Measurements from ENCODE around the gene SOHLH1.

SOHLH1 gene

GRCh38 chr9:135700525-135700924 is 1.2 kb upstream of the SOHLH1 start:
- no peaks in the 10 kb centered on the region for H4K20me1 ChIP-seq (ENCODE audit: insufficient read depth)
- no peak overlapping the region for H2AFZ ChIP-seq (ENCODE audit: low read depth)
- no peak overlapping the region for H3K4me2 ChIP-seq
- no peak for TF ChIP-seq CTCF (conservative IDR thresholded peaks at IDR 0.05; ENCODE audit: low read depth, low read length)
- H3K79me2 ChIP-seq (ENCODE audit: insufficient read depth, low read depth): no peaks in the 10 kb centered on the region
- H3K4me1 ChIP-seq (ENCODE audit: low read depth, poor library complexity, severe bottlenecking): no peaks in the 10 kb centered on the region
- H3K4me3 ChIP-seq (IDR thresholded peaks at IDR 0.05; ENCODE audit: insufficient read depth, low read depth, low read length): no peak overlapping the region
- H3K36me3 ChIP-seq (ENCODE audit: insufficient read depth): no peaks in the 10 kb centered on the region
- no peak overlapping the region for H3K27ac ChIP-seq
- peaks cover 87% of the 10 kb centered on the region for H3K27me3 ChIP-seq (ENCODE audit: insufficient read depth, low read depth)
- no peak overlapping the region for H3K9ac ChIP-seq

- Histone ChIP-seq H3K4me1 (ENCODE audit: low read depth, poor library complexity, severe bottlenecking) (no peaks in the 10 kb centered on the region), H3K9ac (no peak overlapping the region), H2AFZ (ENCODE audit: low read depth) (no peak overlapping the region), H3K79me2 (ENCODE audit: insufficient read depth, low read depth) (no peaks in the 10 kb centered on the region), H3K27ac (no peak overlapping the region), H3K4me2 (no peak overlapping the region), H3K27me3 (ENCODE audit: insufficient read depth, low read depth) (peaks cover 84% of the 10 kb centered on the region), H4K20me1 (ENCODE audit: insufficient read depth) (no peaks in the 10 kb centered on the region), H3K36me3 (ENCODE audit: insufficient read depth) (no peaks in the 10 kb centered on the region), H3K4me3 (IDR thresholded peaks at IDR 0.05; ENCODE audit: insufficient read depth, low read depth, low read length) (no peak overlapping the region)
- TF ChIP-seq CTCF (conservative IDR thresholded peaks at IDR 0.05; ENCODE audit: low read depth, low read length): no peak
Observed at GRCh38 chr9:135698767-135699166, 514 bp downstream of the SOHLH1 start.

GRCh38 chr9:135698236-135698635 is 1.0 kb downstream of the SOHLH1 start:
- no peak overlapping the region for H3K27ac ChIP-seq
- no peak overlapping the region for H3K4me2 ChIP-seq
- H3K4me3 ChIP-seq (IDR thresholded peaks at IDR 0.05; ENCODE audit: insufficient read depth, low read depth, low read length): no peak overlapping the region
- no peaks in the 10 kb centered on the region for H4K20me1 ChIP-seq (ENCODE audit: insufficient read depth)
- peaks cover 84% of the 10 kb centered on the region for H3K27me3 ChIP-seq (ENCODE audit: insufficient read depth, low read depth)
- TF ChIP-seq CTCF (conservative IDR thresholded peaks at IDR 0.05; ENCODE audit: low read depth, low read length): no peak
- H3K79me2 ChIP-seq (ENCODE audit: insufficient read depth, low read depth): no peaks in the 10 kb centered on the region
- no peak overlapping the region for H3K9ac ChIP-seq
- no peaks in the 10 kb centered on the region for H3K4me1 ChIP-seq (ENCODE audit: low read depth, poor library complexity, severe bottlenecking)
- no peaks in the 10 kb centered on the region for H3K36me3 ChIP-seq (ENCODE audit: insufficient read depth)
- no peak overlapping the region; the same call in 1 of the 2 replicates for H2AFZ ChIP-seq (ENCODE audit: low read depth)

GRCh38 chr9:135697226-135697625 is 2.1 kb downstream of the SOHLH1 start:
- H4K20me1 ChIP-seq (ENCODE audit: insufficient read depth): no peaks in the 10 kb centered on the region
- H3K9ac ChIP-seq: no peak overlapping the region
- H3K4me1 ChIP-seq (ENCODE audit: low read depth, poor library complexity, severe bottlenecking): no peaks in the 10 kb centered on the region
- H3K36me3 ChIP-seq (ENCODE audit: insufficient read depth): no peaks in the 10 kb centered on the region
- H3K27ac ChIP-seq: no peak overlapping the region
- H3K4me3 ChIP-seq (IDR thresholded peaks at IDR 0.05; ENCODE audit: insufficient read depth, low read depth, low read length): no peak overlapping the region
- H3K27me3 ChIP-seq (ENCODE audit: insufficient read depth, low read depth): peaks cover 85% of the 10 kb centered on the region
- H2AFZ ChIP-seq (ENCODE audit: low read depth): no peak overlapping the region
- TF ChIP-seq CTCF (conservative IDR thresholded peaks at IDR 0.05; ENCODE audit: low read depth, low read length): no peak
- no peak overlapping the region for H3K4me2 ChIP-seq
- no peaks in the 10 kb centered on the region for H3K79me2 ChIP-seq (ENCODE audit: insufficient read depth, low read depth)

Measured in KMS-11 (cell line).